ENCODE results near the gene CHD2. TPM values are rescaled to one million over a fixed set of nuclear protein-coding genes. Genes with fewer than 3 reads are reported as not detected.

The CHD2 gene
- total RNA-seq, 1 donor from 2014 or later = 93.4 TPM

DNA sequence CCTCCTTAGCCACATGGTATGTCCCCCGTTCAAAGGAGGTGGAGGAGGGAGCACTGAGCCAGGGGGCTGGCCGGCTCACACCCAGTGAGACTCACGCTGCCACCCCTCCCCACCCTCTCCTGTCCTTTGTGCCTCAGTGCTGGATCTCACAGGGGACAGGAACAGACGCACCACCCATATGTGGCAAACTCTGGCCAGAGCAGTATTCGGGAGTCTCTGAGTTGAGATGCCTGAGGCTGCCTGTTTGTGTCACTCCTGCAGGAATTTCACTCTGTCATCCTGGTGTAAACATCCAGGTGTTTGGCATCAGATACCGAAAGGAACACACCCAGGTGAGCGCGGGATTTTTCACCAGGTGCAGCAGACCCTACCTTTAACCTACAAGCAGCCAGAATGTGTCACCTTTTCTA lies 163.1 kb downstream of the CHD2 start:
- H3K36me3 Mint-ChIP-seq (ENCODE audit: low read depth) = peaks cover 21% of the 10 kb centered on the region

DNA sequence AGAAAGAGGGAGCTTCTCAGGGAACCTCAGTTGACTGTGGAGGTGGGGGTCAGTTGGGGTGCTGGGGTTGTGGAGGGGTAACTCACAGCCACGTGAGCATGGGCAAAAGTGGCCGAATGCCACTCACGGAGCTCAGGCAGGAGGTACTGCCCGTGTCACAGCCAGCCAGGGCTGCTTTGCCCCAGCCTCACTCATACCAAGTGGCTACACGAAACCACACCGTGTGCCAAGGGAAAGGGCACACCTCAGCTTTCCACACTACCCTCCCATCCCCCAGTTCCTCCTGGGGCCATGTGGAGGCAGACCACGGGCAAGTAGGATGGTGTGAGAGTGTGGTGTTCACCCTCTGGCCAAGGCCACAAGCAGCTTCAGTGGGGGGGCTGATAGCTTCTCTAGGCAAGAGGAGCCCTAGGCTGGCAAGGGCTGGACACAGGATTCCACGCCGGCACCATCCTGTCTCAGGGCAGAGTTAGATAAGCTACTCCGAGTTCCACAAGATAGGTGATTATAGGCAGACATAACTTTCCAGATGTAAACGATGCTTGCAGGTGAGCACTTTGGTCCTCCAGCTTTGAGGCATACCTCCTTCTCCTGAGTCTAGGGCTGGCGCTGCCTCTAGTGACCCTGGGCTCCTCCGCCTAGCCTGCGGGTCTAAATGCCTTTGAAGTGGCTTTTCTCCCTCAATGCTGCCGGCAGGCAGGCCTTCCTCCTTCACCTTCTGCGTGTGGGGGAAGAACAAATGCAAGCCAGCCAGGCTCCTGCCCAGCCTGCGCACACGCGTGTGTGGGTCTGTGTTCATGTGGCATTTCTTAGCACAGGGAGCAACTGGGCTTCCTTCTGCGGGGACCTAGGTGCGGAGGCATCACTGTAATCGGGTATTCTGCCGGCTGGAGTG lies 163.9 kb downstream of the CHD2 start:
- H3K36me3 Mint-ChIP-seq (ENCODE audit: low read depth) = peaks cover 18% of the 10 kb centered on the region
- no peak for DNase-seq (ENCODE audit: low read depth, low spot score)
- peaks cover 90% of the 10 kb centered on the region for H3K4me1 Mint-ChIP-seq
- peak overlapping the region; percentile 89 for H3K27ac Mint-ChIP-seq (ENCODE audit: unreplicated experiment)
- TF ChIP-seq, protein P1, sequence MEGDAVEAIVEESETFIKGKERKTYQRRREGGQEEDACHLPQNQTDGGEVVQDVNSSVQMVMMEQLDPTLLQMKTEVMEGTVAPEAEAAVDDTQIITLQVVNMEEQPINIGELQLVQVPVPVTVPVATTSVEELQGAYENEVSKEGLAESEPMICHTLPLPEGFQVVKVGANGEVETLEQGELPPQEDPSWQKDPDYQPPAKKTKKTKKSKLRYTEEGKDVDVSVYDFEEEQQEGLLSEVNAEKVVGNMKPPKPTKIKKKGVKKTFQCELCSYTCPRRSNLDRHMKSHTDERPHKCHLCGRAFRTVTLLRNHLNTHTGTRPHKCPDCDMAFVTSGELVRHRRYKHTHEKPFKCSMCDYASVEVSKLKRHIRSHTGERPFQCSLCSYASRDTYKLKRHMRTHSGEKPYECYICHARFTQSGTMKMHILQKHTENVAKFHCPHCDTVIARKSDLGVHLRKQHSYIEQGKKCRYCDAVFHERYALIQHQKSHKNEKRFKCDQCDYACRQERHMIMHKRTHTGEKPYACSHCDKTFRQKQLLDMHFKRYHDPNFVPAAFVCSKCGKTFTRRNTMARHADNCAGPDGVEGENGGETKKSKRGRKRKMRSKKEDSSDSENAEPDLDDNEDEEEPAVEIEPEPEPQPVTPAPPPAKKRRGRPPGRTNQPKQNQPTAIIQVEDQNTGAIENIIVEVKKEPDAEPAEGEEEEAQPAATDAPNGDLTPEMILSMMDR (conservative IDR thresholded peaks at IDR 0.05) = no peak
- H3K4me3 Mint-ChIP-seq = peak overlapping the region; percentile 82
- H3K9me3 Mint-ChIP-seq = no peaks in the 10 kb centered on the region
- peaks cover 2% of the 10 kb centered on the region for H3K27me3 Mint-ChIP-seq (ENCODE audit: low read depth)

More for the DNA sequence above, 163.1 kb downstream of the CHD2 start:
- TF ChIP-seq, protein P1 (conservative IDR thresholded peaks at IDR 0.05) = no peak
- no peaks in the 10 kb centered on the region for H3K9me3 Mint-ChIP-seq
- peaks cover 89% of the 10 kb centered on the region for H3K4me1 Mint-ChIP-seq
- H3K4me3 Mint-ChIP-seq = peak overlapping the region; percentile 86
- H3K27ac Mint-ChIP-seq (ENCODE audit: unreplicated experiment) = peak overlapping the region; percentile 84
- DNase-seq (ENCODE audit: low read depth, low spot score) = no peak
- H3K27me3 Mint-ChIP-seq (ENCODE audit: low read depth) = peaks cover 2% of the 10 kb centered on the region

DNA sequence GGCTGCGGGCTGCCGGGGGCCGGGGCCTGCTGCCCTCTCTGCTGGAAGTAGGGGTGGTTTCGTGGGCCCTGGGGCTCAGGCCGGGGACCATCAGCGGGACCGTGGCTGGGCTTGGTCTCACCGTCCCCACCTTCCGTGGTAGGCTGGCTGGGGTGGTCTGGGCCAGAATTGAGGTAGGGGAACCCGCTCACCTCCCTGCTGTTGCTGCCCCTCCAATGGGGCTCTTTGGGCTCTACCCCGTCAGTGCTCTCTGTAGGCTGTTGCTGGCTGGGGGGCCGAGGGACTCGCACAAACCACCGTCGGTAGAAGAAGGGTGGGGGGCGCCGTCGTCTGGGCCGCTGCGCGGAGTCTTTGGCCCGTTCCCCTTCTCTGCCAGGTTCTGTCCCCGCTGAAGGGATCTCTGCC lies 165.5 kb downstream of the CHD2 start:
- peaks cover 24% of the 10 kb centered on the region for H3K36me3 Mint-ChIP-seq (ENCODE audit: low read depth)
- peak overlapping the region; percentile 27 for H3K4me3 Mint-ChIP-seq
- TF ChIP-seq, protein P1 (conservative IDR thresholded peaks at IDR 0.05) = no peak
- H3K9me3 Mint-ChIP-seq = no peaks in the 10 kb centered on the region
- no peak overlapping the region for H3K27ac Mint-ChIP-seq (ENCODE audit: unreplicated experiment)
- DNase-seq (ENCODE audit: low read depth, low spot score) = no peak
- H3K27me3 Mint-ChIP-seq (ENCODE audit: low read depth) = peaks cover 2% of the 10 kb centered on the region
- H3K4me1 Mint-ChIP-seq = peaks cover 91% of the 10 kb centered on the region

DNA sequence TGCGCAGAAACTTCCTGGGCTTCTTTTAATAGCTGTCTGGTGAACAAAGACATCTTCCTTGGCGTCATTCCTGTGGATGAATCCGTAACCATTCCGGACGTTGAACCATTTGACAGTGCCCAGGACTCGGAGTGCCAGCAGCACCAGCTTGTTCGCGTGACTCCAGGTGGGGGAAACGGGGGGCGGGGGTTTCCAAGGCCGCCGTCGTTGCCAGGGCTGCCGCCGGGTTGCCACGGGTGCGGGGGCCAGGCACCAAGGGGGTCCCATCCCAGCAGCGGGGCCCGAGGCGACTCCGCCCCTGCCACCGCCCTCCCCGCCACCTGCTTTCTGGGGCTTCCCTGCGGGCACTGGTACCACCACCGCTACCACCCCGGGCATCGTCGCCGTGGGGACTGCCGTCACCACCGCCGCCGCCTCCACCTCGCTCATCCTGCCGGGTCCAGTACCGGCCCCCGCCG lies 166.1 kb downstream of the CHD2 start:
- Mint-ChIP-seq H3K36me3 (ENCODE audit: low read depth) (peaks cover 27% of the 10 kb centered on the region), H3K4me3 (peak overlapping the region; percentile 96), H3K4me1 (peaks cover 91% of the 10 kb centered on the region), H3K27me3 (ENCODE audit: low read depth) (peaks cover 2% of the 10 kb centered on the region), H3K27ac (ENCODE audit: unreplicated experiment) (no peak overlapping the region), H3K9me3 (no peaks in the 10 kb centered on the region)
- TF ChIP-seq, protein P1 (conservative IDR thresholded peaks at IDR 0.05) = no peak
- no peak for DNase-seq (ENCODE audit: low read depth, low spot score)

DNA sequence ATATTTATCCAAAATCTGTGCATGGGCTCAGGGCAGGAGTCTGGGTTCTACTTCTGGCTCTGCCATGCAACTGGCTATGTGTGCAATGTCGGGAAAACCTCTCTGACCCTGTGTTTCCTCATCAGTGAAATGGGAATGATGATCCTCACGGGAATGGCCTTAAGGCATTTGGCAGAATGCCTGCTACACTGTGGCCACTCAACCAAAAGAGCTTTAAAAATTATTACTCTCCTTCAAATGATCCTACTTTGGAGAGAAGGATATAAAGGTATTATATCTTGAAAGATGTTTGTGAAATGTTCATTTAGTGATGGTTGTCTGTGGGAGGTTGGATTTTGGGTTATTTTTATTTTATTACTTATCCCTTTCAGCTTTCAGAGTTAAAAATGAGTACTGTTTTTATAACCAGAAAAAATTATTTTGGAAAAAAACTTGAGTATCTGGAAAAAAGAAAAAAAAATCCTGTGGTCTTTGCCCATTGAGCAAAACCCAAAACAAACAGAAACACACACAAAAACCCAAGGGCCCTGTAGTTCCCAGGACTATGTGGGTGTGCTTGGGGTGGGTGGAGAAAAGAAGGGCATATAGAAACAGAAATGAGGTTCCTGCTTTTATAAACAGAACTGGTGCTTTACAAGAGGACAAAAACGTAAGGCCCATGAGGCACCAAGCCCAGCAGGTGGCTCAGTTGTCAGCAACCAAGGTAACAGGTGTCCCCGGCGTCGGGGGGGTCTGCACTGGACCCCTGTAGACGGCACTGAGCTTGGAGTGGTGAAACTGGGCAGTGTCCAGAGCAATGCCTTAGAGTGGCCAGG lies 166.9 kb downstream of the CHD2 start:
- Mint-ChIP-seq H3K27me3 (ENCODE audit: low read depth) (peaks cover 4% of the 10 kb centered on the region), H3K9me3 (no peaks in the 10 kb centered on the region), H3K36me3 (ENCODE audit: low read depth) (peaks cover 35% of the 10 kb centered on the region), H3K4me3 (peak overlapping the region; percentile 96), H3K4me1 (peaks cover 91% of the 10 kb centered on the region), H3K27ac (ENCODE audit: unreplicated experiment) (peak overlapping the region; percentile 68)
- DNase-seq (ENCODE audit: low read depth, low spot score) = no peak
- TF ChIP-seq, protein P1 (conservative IDR thresholded peaks at IDR 0.05) = no peak

Data from neural crest cell (in vitro differentiated cells).